K562 (cell line): ENCODE measurements around the gene ZCCHC24. TPM values are rescaled to one million over a fixed set of nuclear protein-coding genes. Genes with fewer than 3 reads are reported as not detected.

Source experiments
- ATAC-seq: fragments of 200-7000 bp; cut with Tn5 transposase; 3 replicates; pipeline ENCODE4 v1.9.1; 2020; ENCODE audit warnings: moderate library complexity
- BruUV-seq: library from RNA; stranded (reverse); fragments of 400-500 nt; replicated peaks from 2 replicates; lab custom pipeline; 2021; lab: Mats Ljungman, UMichigan
- CTCF ChIA-PET: fragments of 300-600 bp; formaldehyde crosslinking; extraction: SDS; loops from one replicate; lab custom pipeline; 2021; ENCODE audit warnings: low intra/inter-chr PET ratio; lab: Yijun Ruan, JAX
- POLR2A ChIA-PET: fragments of 300-600, 350-650 bp; sonication (Branson Sonifier 250); formaldehyde crosslinking; extraction: SDS; loops from one replicate; lab custom pipeline; 2021; ENCODE audit warnings: antibody characterized with exemption, inconsistent platforms; lab: Yijun Ruan, JAX
- DNase-seq, 4 experiments: peaks; one replicate each; pipeline versions ENCODE4 v3.0.0 to v3.0.0-alpha.2; 2011 to 2018; ENCODE audit warnings: low spot score in 3 of 4, mixed read lengths in 3 of 4; ENCODE audit errors: extremely low read depth in 1 of 4
- FAIRE-seq: peaks from 2 replicates; lab custom pipeline; 2011; peaks lifted over from hg19 to GRCh38; lab: Jason Lieb, UNC
- H2AFZ ChIP-seq: 2 replicates; pipeline ENCODE4 v1.6.0; 2011; ENCODE audit warnings: low read depth, low read length, control low read depth, inconsistent platforms
- H3K27ac ChIP-seq: fragments of 200-600 bp; 3 replicates; pipeline ENCODE4 v1.8.0; 2011; ENCODE audit warnings: low read depth, mild to moderate bottlenecking, control low read depth, inconsistent platforms, low read length, moderate library complexity, mixed read lengths; ENCODE audit errors: extremely low read depth
- H3K27me3 ChIP-seq, 2 experiments: fragments of 300-600 bp in 1 of 2; 2 replicates in 1 of 2; 3 replicates in 1 of 2; pipeline versions ENCODE4 v1.6.0 to v1.8.0; 2011; ENCODE audit warnings: inconsistent platforms in 2 of 2, low read length in 2 of 2, mild to moderate bottlenecking in 1 of 2, mixed read lengths in 1 of 2, moderate library complexity in 1 of 2; ENCODE audit not compliant: control insufficient read depth in 2 of 2, insufficient read depth in 2 of 2
- H3K36me3 ChIP-seq: fragments of 300-600 bp; 3 replicates; pipeline ENCODE4 v1.8.0; 2011; ENCODE audit warnings: mild to moderate bottlenecking, low read length, inconsistent platforms; ENCODE audit not compliant: control insufficient read depth, insufficient read depth
- H3K4me1 ChIP-seq, 2 experiments: fragments of 200-600 bp in 1 of 2; replicated peaks in 1 of 2; 2 replicates in 1 of 2; 3 replicates in 1 of 2; pipeline versions ENCODE4 v1.5.1 to v1.8.0; 2011; ENCODE audit warnings: inconsistent platforms in 2 of 2, low read length in 2 of 2, mild to moderate bottlenecking in 1 of 2, mixed read lengths in 1 of 2, moderate library complexity in 1 of 2; ENCODE audit not compliant: control insufficient read depth in 2 of 2, insufficient read depth in 2 of 2
- H3K4me2 ChIP-seq: 2 replicates; pipeline ENCODE4 v1.6.1; 2011; ENCODE audit warnings: low read length, control low read depth, inconsistent platforms, mixed read lengths; ENCODE audit not compliant: insufficient read depth
- H3K4me3 ChIP-seq: fragments of 200-600 bp; sonication (generic), shearing (Covaris generic); 2 replicates; pipeline ENCODE4 v1.5.1; 2016; ENCODE audit warnings: control low read depth, inconsistent platforms
- H3K79me2 ChIP-seq: fragments of 200-600 bp; 3 replicates; pipeline ENCODE4 v1.8.0; 2011; ENCODE audit warnings: low read length, inconsistent platforms; ENCODE audit not compliant: control insufficient read depth, insufficient read depth
- H3K9ac ChIP-seq, 2 experiments: 2 replicates each; pipeline versions ENCODE4 v1.6.0 to v1.6.1; 2011; ENCODE audit warnings: low read depth in 2 of 2, low read length in 2 of 2, control low read depth in 1 of 2, inconsistent platforms in 1 of 2, mild to moderate bottlenecking in 1 of 2, mixed read lengths in 1 of 2; ENCODE audit not compliant: insufficient read depth in 1 of 2
- H3K9me1 ChIP-seq: one replicate; pipeline ENCODE4 v1.6.0; 2011; ENCODE audit warnings: inconsistent platforms, mild to moderate bottlenecking, low read length, moderate library complexity; ENCODE audit not compliant: control insufficient read depth, insufficient read depth
- H3K9me3 ChIP-seq: replicated peaks from 2 replicates; pipeline ENCODE4 v1.5.1; 2011; ENCODE audit warnings: low read depth, low read length, inconsistent platforms; ENCODE audit not compliant: control insufficient read depth, insufficient read depth
- H4K20me1 ChIP-seq: replicated peaks from 2 replicates; pipeline ENCODE4 v1.6.1; 2011; ENCODE audit warnings: low read length, inconsistent platforms, mixed read lengths; ENCODE audit not compliant: control insufficient read depth, insufficient read depth
- ESRRA ChIP-seq: fragments of 450-650 bp; IDR thresholded peaks from 2 replicates; pipeline ENCODE4 v1.6.1; 2014; ENCODE audit warnings: low read depth, mild to moderate bottlenecking, moderate library complexity, borderline replicate concordance
- GTF3C2 ChIP-seq: IDR thresholded peaks from 3 replicates; pipeline ENCODE4 v1.6.1; 2011; ENCODE audit warnings: borderline replicate concordance, mild to moderate bottlenecking, moderate library complexity; ENCODE audit not compliant: insufficient read length; ENCODE audit errors: extremely low read depth
- HIVEP1 ChIP-seq: fragments of 250-450 bp; sonication (Bioruptor Pico); IDR thresholded peaks from 2 replicates; pipeline ENCODE4 v1.4.0; 2020; ENCODE audit warnings: mild to moderate bottlenecking
- KAT8 ChIP-seq: fragments of 450-650 bp; IDR thresholded peaks from 2 replicates; pipeline ENCODE4 v1.6.1; 2016; ENCODE audit warnings: low read depth, mild to moderate bottlenecking
- MTA2 ChIP-seq: fragments of 450-650 bp; IDR thresholded peaks from 2 replicates; pipeline ENCODE4 v1.6.1; 2016; ENCODE audit warnings: low read depth
- PML ChIP-seq: IDR thresholded peaks from 2 replicates; pipeline ENCODE4 v1.6.1; 2012; ENCODE audit warnings: low read length, inconsistent platforms
- SAFB2 ChIP-seq: fragments of 200-400 bp; formaldehyde crosslinking; IDR thresholded peaks from 2 replicates; pipeline ENCODE4 v1.6.1; 2018; ENCODE audit warnings: borderline replicate concordance, low read length, low read depth, moderate library complexity; ENCODE audit not compliant: severe bottlenecking
- STAT5B ChIP-seq: fragments of 250-450 bp; sonication (Bioruptor Pico); IDR thresholded peaks from 2 replicates; pipeline ENCODE4 v1.8.0; 2021; ENCODE audit warnings: mild to moderate bottlenecking, inconsistent platforms
- TAF7 ChIP-seq: fragments of 450-650 bp; IDR thresholded peaks from 2 replicates; pipeline ENCODE4 v1.6.1; 2016; ENCODE audit warnings: missing genetic modification characterization, missing compliant biosample characterization
- TCF3 ChIP-seq: sonication (generic); formaldehyde crosslinking; IDR thresholded peaks from 2 replicates; pipeline ENCODE4 v1.4.0; 2020; ENCODE audit warnings: mild to moderate bottlenecking, missing genetic modification reagents
- VEZF1 ChIP-seq: fragments of 200-800 bp; sonication (Bioruptor generic); IDR thresholded peaks from 2 replicates; pipeline ENCODE4 v1.6.1; 2017; ENCODE audit warnings: missing genetic modification characterization, missing compliant biosample characterization
- ZBTB7A ChIP-seq: IDR thresholded peaks from 2 replicates; pipeline ENCODE4 v1.6.1; 2011; ENCODE audit warnings: low read depth, mild to moderate bottlenecking, low read length, moderate library complexity, borderline replicate concordance; ENCODE audit not compliant: control insufficient read depth
- WGBS: fragments of 100-300 bp; shearing (Covaris generic); methylation state at CpG from one replicate; pipeline ENCODE4 v1.1.6; 2016; ENCODE audit warnings: low coverage, mixed read lengths; ENCODE audit not compliant: insufficient coverage; ENCODE audit errors: missing lambda C conversion rate; 5-methylcytosine and 5-hydroxymethylcytosine counted together
- in situ Hi-C: fragments of 300-500 bp; cut with MboI; formaldehyde crosslinking; loops from 4 replicates; pipeline ENCODE4 v1.15.0; 2018; ENCODE audit warnings: inconsistent platforms, mixed read lengths
- intact Hi-C: fragments of 100-400 bp; cut with micrococcal nuclease; formaldehyde crosslinking; loops from 2 replicates; pipeline ENCODE4 v1.14.2; 2022
- polyA plus RNA-seq, 8 experiments: library from polyadenylated mRNA; depleted of rRNA in 4 of 8; stranded (reverse) in 5 of 8; unstranded in 3 of 8; fragments of >200 nt; fragmentation: Nextera tagmentation in 2 of 8; fragmentation: Illumina TruSeq in 1 of 8; extraction: Ambion mirVana in 2 of 8; extraction: Trizol in 1 of 8; gene quantifications; 2 replicates each; pipeline versions ENCODE4 v1.2.1 to v1.2.3, GENCODE V29; 2011 to 2014; ENCODE audit warnings: inconsistent platforms in 1 of 8, missing spikeins in 1 of 8
- total RNA-seq, 7 experiments: library from RNA; depleted of rRNA in 6 of 7; stranded (reverse); fragments of >200 nt in 6 of 7; fragmentation: Illumina TruSeq in 2 of 7; extraction: Trizol in 2 of 7; gene quantifications; 2 replicates each; pipeline versions ENCODE4 v1.2.1 to v1.2.3, GENCODE V29; 2011 to 2021; ENCODE audit warnings: low replicate concordance in 1 of 7

ZCCHC24 gene
- total and polyA plus RNA-seq, 9 of the 15 experiments (the other 6 are each of a cell fraction or from before 2014, with no cell fraction given) = 0.84 to 11.0 (median 4.6) TPM

GRCh38 chr10:79347894-79348639 lies 97.4 kb downstream of the ZCCHC24 start (continued):
- TF ChIP-seq VEZF1 (peak; percentile 67), ZBTB7A (peak; percentile 94), TAF7 (tag) (no peak)

- Histone ChIP-seq H3K79me2 (peaks cover 39% of the 10 kb centered on the region), H3K4me3 (peak within 1 kb of the TSS; percentile 88), H3K9me1 (peaks cover 21% of the 10 kb centered on the region), H3K4me1 (peaks cover 37 to 59% of the 10 kb centered on the region in 2 experiments), H3K27ac (peak within 1 kb of the TSS; percentile 96), H3K36me3 (peaks cover 41% of the 10 kb centered on the region), H3K4me2 (peak within 1 kb of the TSS; percentile 88), H4K20me1 (peaks cover 25% of the 10 kb centered on the region), H3K9me3 (no peaks in the 10 kb centered on the region), H3K9ac (peak within 1 kb of the TSS; percentile 95 to 99), H2AFZ (peak within 1 kb of the TSS; percentile 74), H3K27me3 (no peaks in the 10 kb centered on the region)
- ChIA-PET CTCF (interaction anchor here (0.7 kb wide), 1 partner anchor 120 kb away, joined by 3 read pairs; no protein-coding TSS in a partner anchor), POLR2A (interaction anchor here (0.6 to 2.7 kb wide), 11 partner anchors 13 to 1525 kb away, joined by 3 to 16 read pairs (median 4); partner anchors contain the start of gene ZCCHC24)
- peak; percentile 91 for ATAC-seq
- FAIRE-seq = peak; percentile 78
- intact Hi-C loops (no loop called here), in situ Hi-C loops (no loop called here)
- no TSS peak for BruUV-seq
- peak; percentile 95 to 98 (median 96) for DNase-seq
- under 1% methylated on average over 56 of the region's 77 CpGs for WGBS
- TF ChIP-seq SAFB2 = no peak
- no peak for TF ChIP-seq GTF3C2
- TF ChIP-seq KAT8 = no peak
- no peak for TF ChIP-seq PML
- TF ChIP-seq HIVEP1 = no peak
- TF ChIP-seq TCF3 = peak; percentile 26; the same call in 1 of the 2 replicates
- TF ChIP-seq STAT5B (CRISPR knock-in tag) = no peak
- no peak for TF ChIP-seq MTA2
- no peak for TF ChIP-seq ESRRA
Observed at GRCh38 chr10:79347226-79347893, 98.1 kb downstream of the ZCCHC24 start, which contains the start of gene PPIF. Gene PPIF, plus strand, starts transcription at chr10:79347469. Its CDS starts 80 bp downstream, at chr10:79347549.
